ENCODE results near the gene KISS1R. TPM values are rescaled to one million over a fixed set of nuclear protein-coding genes. Genes with fewer than 3 reads are reported as not detected.

The KISS1R gene
- total RNA-seq, 1 donor from 2014 or later, result not detected

GRCh38 chr19:936175-936546 lies 19.0 kb downstream of the KISS1R start:
- peaks cover 12% of the 10 kb centered on the region for H3K4me1 Mint-ChIP-seq (ENCODE audit: unreplicated experiment)
- no peak for DNase-seq (ENCODE audit: low spot score)
- H3K9me3 Mint-ChIP-seq (ENCODE audit: unreplicated experiment), result no peaks in the 10 kb centered on the region
- no peak overlapping the region for H3K27ac Mint-ChIP-seq (ENCODE audit: unreplicated experiment)
- H3K36me3 Mint-ChIP-seq (ENCODE audit: low read depth, unreplicated experiment), result peaks cover 10% of the 10 kb centered on the region
- TF ChIP-seq CTCF (IDR thresholded peaks at IDR 0.05; ENCODE audit: unreplicated experiment), result no peak
- H3K27me3 Mint-ChIP-seq (ENCODE audit: unreplicated experiment), result peaks cover 2% of the 10 kb centered on the region
- H3K4me3 Mint-ChIP-seq (ENCODE audit: unreplicated experiment), result no peak overlapping the region

GRCh38 chr19:937259-937694 lies 20.1 kb downstream of the KISS1R start:
- peaks cover 8% of the 10 kb centered on the region for H3K4me1 Mint-ChIP-seq (ENCODE audit: unreplicated experiment)
- no peak for DNase-seq (ENCODE audit: low spot score)
- peaks cover 5% of the 10 kb centered on the region for H3K27me3 Mint-ChIP-seq (ENCODE audit: unreplicated experiment)
- H3K36me3 Mint-ChIP-seq (ENCODE audit: low read depth, unreplicated experiment), result peaks cover 16% of the 10 kb centered on the region
- H3K4me3 Mint-ChIP-seq (ENCODE audit: unreplicated experiment), result no peak overlapping the region
- no peaks in the 10 kb centered on the region for H3K9me3 Mint-ChIP-seq (ENCODE audit: unreplicated experiment)
- no peak overlapping the region for H3K27ac Mint-ChIP-seq (ENCODE audit: unreplicated experiment)
- no peak for TF ChIP-seq CTCF (IDR thresholded peaks at IDR 0.05; ENCODE audit: unreplicated experiment)

GRCh38 chr19:938233-938923 lies 21.2 kb downstream of the KISS1R start:
- peak overlapping the region; percentile 62 for H3K4me3 Mint-ChIP-seq (ENCODE audit: unreplicated experiment)
- H3K9me3 Mint-ChIP-seq (ENCODE audit: unreplicated experiment), result no peaks in the 10 kb centered on the region
- peaks cover 6% of the 10 kb centered on the region for H3K27me3 Mint-ChIP-seq (ENCODE audit: unreplicated experiment)
- H3K4me1 Mint-ChIP-seq (ENCODE audit: unreplicated experiment), result peaks cover 8% of the 10 kb centered on the region
- no peak for DNase-seq (ENCODE audit: low spot score)
- H3K36me3 Mint-ChIP-seq (ENCODE audit: low read depth, unreplicated experiment), result peaks cover 24% of the 10 kb centered on the region
- no peak for TF ChIP-seq CTCF (IDR thresholded peaks at IDR 0.05; ENCODE audit: unreplicated experiment)
- H3K27ac Mint-ChIP-seq (ENCODE audit: unreplicated experiment), result no peak overlapping the region

GRCh38 chr19:939439-939838 lies 22.3 kb downstream of the KISS1R start:
- Mint-ChIP-seq H3K4me1 (ENCODE audit: unreplicated experiment) (peaks cover 5% of the 10 kb centered on the region), H3K27ac (ENCODE audit: unreplicated experiment) (no peak overlapping the region), H3K9me3 (ENCODE audit: unreplicated experiment) (no peaks in the 10 kb centered on the region), H3K4me3 (ENCODE audit: unreplicated experiment) (no peak overlapping the region), H3K36me3 (ENCODE audit: low read depth, unreplicated experiment) (peaks cover 26% of the 10 kb centered on the region), H3K27me3 (ENCODE audit: unreplicated experiment) (peaks cover 6% of the 10 kb centered on the region)
- no peak for DNase-seq (ENCODE audit: low spot score)
- no peak for TF ChIP-seq CTCF (IDR thresholded peaks at IDR 0.05; ENCODE audit: unreplicated experiment)

GRCh38 chr19:939922-940321 lies 22.8 kb downstream of the KISS1R start:
- H3K36me3 Mint-ChIP-seq (ENCODE audit: low read depth, unreplicated experiment), result peaks cover 26% of the 10 kb centered on the region
- no peaks in the 10 kb centered on the region for H3K9me3 Mint-ChIP-seq (ENCODE audit: unreplicated experiment)
- peak overlapping the region; percentile 92 for H3K27ac Mint-ChIP-seq (ENCODE audit: unreplicated experiment)
- peak overlapping the region; percentile 87 for H3K4me3 Mint-ChIP-seq (ENCODE audit: unreplicated experiment)
- peaks cover 8% of the 10 kb centered on the region for H3K27me3 Mint-ChIP-seq (ENCODE audit: unreplicated experiment)
- peaks cover 5% of the 10 kb centered on the region for H3K4me1 Mint-ChIP-seq (ENCODE audit: unreplicated experiment)
- no peak for TF ChIP-seq CTCF (IDR thresholded peaks at IDR 0.05; ENCODE audit: unreplicated experiment)
- no peak for DNase-seq (ENCODE audit: low spot score)

Data from endothelial cell (in vitro differentiated cells).